HUES64 (cell line): Measurements from ENCODE around the gene BLID.

Experiments
- H3K27ac ChIP-seq: 2 replicates; pipeline ENCODE4 v1.7.0; 2013; ENCODE audit warnings: low read depth, low read length, inconsistent platforms
- H3K27me3 ChIP-seq: 2 replicates; pipeline ENCODE4 v1.6.1; 2013; ENCODE audit warnings: mild to moderate bottlenecking, low read length; ENCODE audit not compliant: insufficient read depth
- H3K36me3 ChIP-seq: 2 replicates; pipeline ENCODE4 v1.6.1; 2013; ENCODE audit warnings: mild to moderate bottlenecking, low read length; ENCODE audit not compliant: insufficient read depth
- H3K4me1 ChIP-seq: 2 replicates; pipeline ENCODE4 v1.6.1; 2013; ENCODE audit warnings: mild to moderate bottlenecking, low read length, moderate library complexity; ENCODE audit not compliant: insufficient read depth
- H3K4me3 ChIP-seq: 2 replicates; pipeline ENCODE4 v1.5.1; 2013; ENCODE audit warnings: mild to moderate bottlenecking, low read length, moderate library complexity
- H3K9ac ChIP-seq: 2 replicates; pipeline ENCODE4 v1.6.1; 2013; ENCODE audit warnings: mild to moderate bottlenecking, low read depth, low read length
- H3K9me3 ChIP-seq: 2 replicates; pipeline ENCODE4 v1.6.1; 2013; ENCODE audit warnings: low read depth, low read length; ENCODE audit not compliant: insufficient read depth
- WGBS: fragments of 150-250, 120-280 bp; methylation state at CpG from one replicate; pipeline ENCODE4 v1.1.7; 2013; ENCODE audit warnings: missing lambda C conversion rate; 5-methylcytosine and 5-hydroxymethylcytosine counted together

The BLID gene

GRCh38 chr11:122103726-122104125, 12.3 kb downstream of the BLID start:
- Histone ChIP-seq H3K36me3 (no peaks in the 10 kb centered on the region), H3K9ac (no peak overlapping the region), H3K27ac (no peak overlapping the region), H3K4me3 (no peak overlapping the region), H3K27me3 (peaks cover 30% of the 10 kb centered on the region), H3K4me1 (peaks cover 36% of the 10 kb centered on the region), H3K9me3 (no peaks in the 10 kb centered on the region)
- 90% methylated on average over 3 of the region's 4 CpGs for WGBS

DNA sequence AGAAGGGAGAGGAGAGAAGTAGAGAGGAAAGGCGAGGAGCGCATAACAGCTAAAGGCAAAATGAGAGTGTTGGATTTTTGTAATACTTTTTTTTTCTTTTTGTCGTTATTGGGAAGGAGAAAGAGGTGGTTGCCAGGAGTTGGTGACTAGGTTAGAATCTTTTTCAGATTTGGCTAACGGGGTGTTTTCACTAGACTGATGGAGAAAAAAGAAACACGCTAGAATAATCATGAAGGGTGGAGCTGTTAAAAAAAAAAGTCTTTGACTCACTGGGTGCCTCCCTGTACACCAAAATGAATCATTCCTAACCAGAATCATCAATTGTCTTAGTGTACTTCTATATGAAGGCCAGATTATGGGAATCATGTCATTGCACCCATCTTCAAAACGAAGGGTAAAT, 12.7 kb downstream of the BLID start:
- 93% methylated on average over 6 of the region's 6 CpGs for WGBS
- peaks cover 34% of the 10 kb centered on the region for H3K27me3 ChIP-seq
- no peaks in the 10 kb centered on the region for H3K9me3 ChIP-seq
- no peak overlapping the region for H3K27ac ChIP-seq
- H3K36me3 ChIP-seq: no peaks in the 10 kb centered on the region
- H3K4me1 ChIP-seq: peaks cover 36% of the 10 kb centered on the region
- no peak overlapping the region for H3K9ac ChIP-seq
- no peak overlapping the region for H3K4me3 ChIP-seq

- 89% methylated on average over 4 of the region's 4 CpGs for WGBS
- Histone ChIP-seq H3K9ac (peak overlapping the region; percentile 15; the same call in 1 of the 2 replicates), H3K9me3 (no peaks in the 10 kb centered on the region), H3K4me3 (peak overlapping the region; percentile 56; the same call in 1 of the 2 replicates), H3K4me1 (peaks cover 40% of the 10 kb centered on the region), H3K27ac (no peak overlapping the region), H3K36me3 (no peaks in the 10 kb centered on the region), H3K27me3 (peaks cover 37% of the 10 kb centered on the region)
Measured at GRCh38 chr11:122102426-122102825, 13.6 kb downstream of the BLID start.

DNA sequence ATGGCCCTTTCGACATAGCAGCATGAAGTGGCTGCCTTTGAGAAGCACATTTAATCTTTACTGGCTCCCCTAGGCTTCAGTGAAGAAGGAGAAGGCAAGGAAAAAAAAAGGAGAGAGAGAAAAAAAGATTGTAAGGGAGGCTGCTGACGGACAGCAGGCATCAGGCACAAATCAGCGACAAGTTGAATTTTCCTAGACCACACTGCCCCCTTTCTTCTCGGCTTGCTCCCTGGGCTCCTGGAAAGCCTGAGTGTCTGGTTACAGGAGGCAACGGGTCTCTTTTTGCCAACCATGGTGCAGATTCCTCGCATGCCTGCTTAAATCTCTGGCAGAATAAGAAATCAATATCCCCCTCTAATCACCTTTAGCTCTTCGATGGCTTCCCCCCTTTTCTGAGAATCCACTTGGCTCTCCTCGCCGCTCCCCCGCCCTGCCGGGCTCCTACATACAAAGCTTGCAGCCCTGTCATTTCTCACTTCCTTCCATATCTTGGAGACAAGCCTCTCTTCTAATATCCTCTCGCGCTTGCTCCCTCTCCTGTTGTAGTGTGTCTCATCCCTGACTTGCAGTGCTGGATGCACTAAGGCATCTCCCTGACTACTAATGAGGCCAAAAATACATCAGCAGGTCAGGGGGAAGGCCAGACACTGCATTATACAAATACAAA, 14.3 kb downstream of the BLID start:
- Histone ChIP-seq H3K27me3 (peaks cover 37% of the 10 kb centered on the region), H3K9ac (peak overlapping the region; percentile 15; the same call in 1 of the 2 replicates), H3K36me3 (no peaks in the 10 kb centered on the region), H3K9me3 (no peaks in the 10 kb centered on the region), H3K4me3 (peak overlapping the region; percentile 56), H3K4me1 (peaks cover 46% of the 10 kb centered on the region), H3K27ac (no peak overlapping the region)
- 4% methylated on average over 13 of the region's 13 CpGs for WGBS

DNA sequence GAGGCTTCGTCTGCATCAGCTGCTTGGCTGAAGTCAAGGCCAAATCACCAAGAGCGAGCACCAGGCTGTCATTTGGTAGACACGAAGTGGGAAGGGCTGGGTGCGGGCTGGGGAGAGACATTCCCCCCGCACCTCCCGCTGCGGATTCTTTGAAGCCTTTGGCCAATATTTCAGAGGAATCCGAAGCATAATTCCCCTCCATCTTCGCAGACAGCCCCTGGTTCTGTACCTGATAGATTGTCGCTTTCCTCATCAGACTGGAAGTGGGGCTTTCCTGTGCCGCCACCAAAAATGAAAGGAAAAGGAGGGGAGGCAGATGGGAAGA, 15.3 kb downstream of the BLID start:
- Histone ChIP-seq H3K27ac (no peak overlapping the region), H3K4me1 (peaks cover 43% of the 10 kb centered on the region), H3K9me3 (no peaks in the 10 kb centered on the region), H3K36me3 (no peaks in the 10 kb centered on the region), H3K27me3 (peaks cover 37% of the 10 kb centered on the region), H3K9ac (peak overlapping the region; percentile 39; the same call in 1 of the 2 replicates), H3K4me3 (peak overlapping the region; percentile 56)
- 7% methylated on average over 10 of the region's 11 CpGs for WGBS

- WGBS: 3% methylated on average over 26 of the region's 27 CpGs
- Histone ChIP-seq H3K27me3 (peaks cover 37% of the 10 kb centered on the region), H3K9me3 (no peaks in the 10 kb centered on the region)
Measured at GRCh38 chr11:122100037-122100755, 15.8 kb downstream of the BLID start.

DNA sequence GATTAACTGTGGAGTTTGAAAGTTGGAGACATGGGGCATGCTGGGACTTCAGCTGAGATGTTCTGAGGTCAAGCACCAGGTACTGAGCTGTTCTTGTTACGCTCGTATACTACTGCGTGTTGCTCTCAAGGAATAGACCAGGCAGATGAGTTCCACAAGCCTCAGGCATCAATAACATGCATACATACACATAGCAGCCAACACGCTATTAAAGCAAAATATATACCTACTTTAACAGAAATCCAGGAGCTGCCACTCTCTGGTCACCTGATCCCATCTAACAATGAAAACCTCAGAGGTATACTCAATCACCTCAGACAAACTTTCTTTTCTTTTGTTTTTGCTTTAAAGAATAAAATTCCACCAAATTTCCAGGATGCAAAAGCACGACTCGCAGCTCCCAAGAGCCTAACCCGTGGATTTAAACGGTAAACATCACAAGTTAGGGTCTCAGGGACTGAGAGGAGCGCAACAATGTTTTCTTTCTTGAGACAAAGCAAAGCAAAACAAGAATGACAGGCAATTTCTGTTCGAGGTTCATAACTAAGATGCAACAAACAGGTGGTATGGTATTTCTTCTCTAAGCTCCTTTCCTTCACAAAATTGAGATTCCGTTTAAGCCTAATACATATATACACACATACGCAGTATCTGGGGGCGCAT, 16.5 kb downstream of the BLID start:
- H3K9me3 ChIP-seq: no peaks in the 10 kb centered on the region
- H3K27me3 ChIP-seq: peaks cover 37% of the 10 kb centered on the region
- H3K9ac ChIP-seq: no peak overlapping the region
- H3K36me3 ChIP-seq: no peaks in the 10 kb centered on the region
- peaks cover 34% of the 10 kb centered on the region for H3K4me1 ChIP-seq
- WGBS: 31% methylated on average over 13 of the region's 13 CpGs
- no peak overlapping the region for H3K27ac ChIP-seq
- peak overlapping the region; percentile 56 for H3K4me3 ChIP-seq

More at GRCh38 chr11:122100037-122100755, 15.8 kb downstream of the BLID start:
- Histone ChIP-seq H3K27ac (no peak overlapping the region), H3K4me1 (peaks cover 38% of the 10 kb centered on the region), H3K4me3 (peak overlapping the region; percentile 56), H3K36me3 (no peaks in the 10 kb centered on the region), H3K9ac (peak overlapping the region; percentile 51; the same call in 1 of the 2 replicates)

DNA sequence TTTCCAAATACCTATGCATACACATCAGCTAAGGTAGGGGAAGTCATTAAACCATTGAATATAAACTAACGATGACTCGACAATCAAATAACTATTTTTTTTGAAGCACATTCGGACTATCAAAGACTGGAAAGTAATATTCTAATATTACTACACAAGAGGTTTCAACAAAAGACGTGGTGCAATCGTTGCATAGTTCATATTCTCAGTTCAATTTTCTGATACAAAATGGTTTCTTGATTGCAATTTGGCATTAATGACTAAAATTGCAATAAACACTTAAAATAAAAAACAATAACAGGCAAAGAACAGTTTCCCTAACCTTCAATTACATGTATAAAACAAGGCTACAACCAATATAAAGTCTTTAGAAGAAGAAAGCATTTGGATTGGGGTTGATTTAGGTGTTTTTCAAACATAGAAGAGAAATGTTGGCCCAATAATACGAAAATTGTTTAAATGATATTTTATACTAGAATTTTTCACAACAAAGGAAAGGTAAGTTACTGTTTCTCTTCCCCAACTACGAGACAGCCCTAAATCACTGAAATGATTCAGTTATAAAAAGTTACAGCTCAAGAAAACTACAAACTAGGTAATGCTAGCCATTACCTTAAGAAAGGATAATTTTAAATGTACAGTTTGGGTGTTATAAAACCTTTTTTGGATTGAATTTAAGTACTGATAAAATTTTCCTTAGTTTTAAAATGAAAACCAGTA, 17.6 kb downstream of the BLID start:
- 0 out of 2 replicates have a peak overlapping the region, but pooled peaks have one; percentile 5 for H3K9ac ChIP-seq
- H3K4me1 ChIP-seq: peaks cover 34% of the 10 kb centered on the region
- peak overlapping the region; percentile 56; the same call in 1 of the 2 replicates for H3K4me3 ChIP-seq
- no peak overlapping the region for H3K27ac ChIP-seq
- 81% methylated on average over 3 of the region's 7 CpGs for WGBS
- H3K36me3 ChIP-seq: no peaks in the 10 kb centered on the region
- peaks cover 37% of the 10 kb centered on the region for H3K27me3 ChIP-seq
- no peaks in the 10 kb centered on the region for H3K9me3 ChIP-seq

DNA sequence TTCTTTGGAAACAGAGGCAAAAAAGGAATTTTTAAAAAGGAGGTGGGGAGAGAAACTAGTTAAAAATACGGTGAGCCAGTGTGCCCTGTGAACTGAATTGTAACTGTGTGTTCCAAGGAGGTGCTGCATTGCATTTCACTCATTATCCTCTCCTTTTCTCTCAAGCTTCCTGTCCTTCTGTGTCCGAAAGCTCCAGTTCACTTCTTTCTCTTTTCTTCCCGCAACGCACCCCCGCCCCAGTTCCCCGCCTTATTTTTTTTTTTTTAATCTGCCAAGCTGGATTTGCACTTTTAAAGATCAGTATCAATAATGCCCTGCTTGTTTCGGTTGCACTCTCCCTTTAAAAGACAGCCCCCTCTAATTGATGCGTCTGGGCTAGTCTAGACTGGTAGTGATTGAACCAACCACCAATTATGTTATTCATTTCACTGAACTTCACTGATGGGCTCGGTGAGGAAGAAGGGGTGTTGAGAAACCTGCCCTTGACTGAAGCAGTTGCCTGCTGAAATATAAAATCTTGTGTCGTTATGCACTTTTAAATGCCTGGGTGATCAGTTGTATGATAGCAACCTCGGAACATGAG, 18.5 kb downstream of the BLID start:
- no peaks in the 10 kb centered on the region for H3K9me3 ChIP-seq
- H3K27ac ChIP-seq: no peak overlapping the region
- peak overlapping the region; percentile 29; the same call in 1 of the 2 replicates for H3K9ac ChIP-seq
- H3K27me3 ChIP-seq: peaks cover 34% of the 10 kb centered on the region
- H3K36me3 ChIP-seq: no peaks in the 10 kb centered on the region
- H3K4me1 ChIP-seq: peaks cover 34% of the 10 kb centered on the region
- peak overlapping the region; percentile 15; the same call in 1 of the 2 replicates for H3K4me3 ChIP-seq
- WGBS: 26% methylated on average over 11 of the region's 11 CpGs

- 95% methylated on average over 11 of the region's 12 CpGs for WGBS
- Histone ChIP-seq H3K4me3 (peak overlapping the region; percentile 15; the same call in 1 of the 2 replicates), H3K27me3 (peaks cover 34% of the 10 kb centered on the region), H3K9ac (no peak overlapping the region; the same call in 1 of the 2 replicates), H3K27ac (no peak overlapping the region), H3K36me3 (no peaks in the 10 kb centered on the region), H3K9me3 (no peaks in the 10 kb centered on the region), H3K4me1 (peaks cover 32% of the 10 kb centered on the region)
Measured at GRCh38 chr11:122096272-122097112, 19.5 kb downstream of the BLID start.
